Fibroblast of skin of left biceps (primary cell): ENCODE data around the gene KCTD14.
"Not testable (repeated sequence)": the region's sequence is repeated elsewhere in the genome, so short reads cannot be mapped to it uniquely, and the experiment has no call there.

Experiments
- DNase-seq, 2 experiments: peaks; one replicate each; pipeline ENCODE4 v3.0.0-alpha.2; 2013; ENCODE audit warnings: low read depth in 2 of 2

Gene KCTD14

GRCh38 chr11:78046486-78046854, 23.4 kb upstream of the KCTD14 start:
- DNase-seq = no peak

GRCh38 chr11:78045851-78046485, 22.9 kb upstream of the KCTD14 start:
- DNase-seq = peak; percentile 17 to 28

GRCh38 chr11:78044706-78045105, 21.6 kb upstream of the KCTD14 start:
- no peak for DNase-seq

- DNase-seq = no peak
Observed at GRCh38 chr11:78041843-78042440, 18.9 kb upstream of the KCTD14 start.

GRCh38 chr11:78041380-78041719, 18.3 kb upstream of the KCTD14 start:
- not testable (repeated sequence) for DNase-seq

DNA sequence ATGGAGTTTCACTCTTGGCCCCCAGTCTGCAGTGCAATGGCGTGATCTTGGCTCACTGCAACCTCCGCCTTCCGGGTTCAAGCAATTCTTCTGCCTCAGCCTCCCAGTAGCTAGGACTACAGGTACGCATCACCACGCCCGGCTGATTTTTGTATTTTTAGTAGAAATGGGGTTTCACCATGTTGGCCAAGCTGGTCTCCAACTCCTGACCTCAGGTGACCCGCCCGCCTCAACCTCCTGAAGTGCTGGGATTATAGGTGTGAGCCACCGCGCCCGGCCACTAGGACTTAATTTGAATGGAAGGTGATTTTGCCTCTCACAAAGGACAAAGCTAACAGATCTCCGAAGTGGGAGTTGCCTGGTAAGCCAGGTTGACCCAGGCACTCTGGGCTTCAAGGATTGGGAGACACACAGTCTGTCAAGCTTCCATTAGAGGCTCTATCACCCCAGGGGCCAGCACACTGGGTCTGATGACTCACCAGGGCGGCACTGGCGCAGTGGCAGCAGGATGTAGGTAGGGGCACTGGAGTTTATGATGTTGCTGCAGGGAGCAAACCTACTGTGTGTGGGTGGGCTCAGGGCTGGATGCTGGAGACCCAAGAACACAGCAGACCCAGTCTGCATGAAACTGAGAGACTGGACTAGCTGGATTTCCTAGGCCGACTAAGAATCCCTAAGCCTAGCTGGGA, 17.8 kb upstream of the KCTD14 start:
- no peak for DNase-seq

- DNase-seq = peak; percentile 57 to 63
Observed at GRCh38 chr11:78039919-78040671, 17.0 kb upstream of the KCTD14 start.

DNA sequence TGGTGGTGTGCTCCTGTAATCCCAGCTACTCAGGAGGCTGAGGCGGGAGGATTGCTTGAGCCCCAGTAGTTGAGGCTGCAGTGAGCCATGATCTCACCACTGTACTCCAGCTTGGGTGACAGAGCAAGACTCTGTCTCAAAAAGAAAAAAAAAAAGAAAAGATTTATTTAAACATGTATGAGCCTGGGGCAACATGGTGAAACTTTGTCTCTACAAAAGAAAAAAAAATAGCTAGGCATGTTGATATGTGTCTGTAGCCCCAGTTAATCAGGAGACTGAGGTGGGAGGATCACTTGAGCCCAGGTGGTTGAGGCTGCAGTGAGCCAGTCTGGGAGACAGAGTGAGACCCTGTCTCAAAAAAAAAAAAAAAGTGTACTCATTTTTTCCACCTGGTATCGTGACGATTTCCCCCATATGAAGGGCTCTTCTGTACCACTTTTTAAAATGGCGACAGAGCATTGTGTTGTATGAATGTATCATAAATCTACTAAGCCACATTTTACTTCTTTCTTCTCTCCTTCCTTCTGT, 16.4 kb upstream of the KCTD14 start:
- no peak for DNase-seq

- DNase-seq = no peak
Observed at GRCh38 chr11:78038697-78039313, 15.7 kb upstream of the KCTD14 start.

DNA sequence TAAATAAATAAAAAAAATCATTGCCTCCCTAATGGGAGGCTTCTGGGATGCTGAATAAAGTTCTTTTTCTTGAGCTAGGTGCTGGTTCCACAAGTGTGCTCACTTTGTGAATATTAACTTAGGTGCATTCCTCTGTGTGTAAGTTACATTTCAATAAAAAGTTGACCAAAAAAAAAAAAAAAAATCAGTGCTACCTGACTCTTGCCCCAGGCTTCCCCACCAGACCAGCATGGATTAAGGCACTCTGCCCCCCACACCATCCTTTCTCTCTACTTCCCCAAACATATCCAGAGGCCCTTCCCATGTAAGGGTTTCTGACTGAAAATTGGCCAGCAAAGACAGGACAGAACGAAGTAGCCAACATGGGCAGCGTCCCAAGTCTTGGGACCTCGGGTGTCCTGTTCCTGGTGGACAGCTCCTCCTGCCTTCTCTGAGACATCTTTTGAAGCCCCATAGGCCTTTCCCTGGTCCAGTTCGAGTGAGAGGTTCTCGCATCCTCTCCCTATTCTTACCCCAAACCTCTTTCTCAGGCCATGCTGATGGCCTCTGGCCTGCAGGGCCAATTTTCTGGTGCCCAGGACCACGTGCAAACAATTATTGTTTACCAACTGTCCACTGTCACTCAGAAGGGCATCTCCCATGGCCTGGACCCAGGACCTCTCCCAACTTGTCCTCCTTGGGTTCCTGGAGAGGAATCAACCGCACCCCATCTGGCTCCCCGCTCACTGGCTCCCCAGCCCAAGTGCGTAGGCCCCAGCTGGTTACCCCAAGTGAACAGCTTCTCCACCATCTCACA, 14.9 kb upstream of the KCTD14 start:
- no peak for DNase-seq

DNA sequence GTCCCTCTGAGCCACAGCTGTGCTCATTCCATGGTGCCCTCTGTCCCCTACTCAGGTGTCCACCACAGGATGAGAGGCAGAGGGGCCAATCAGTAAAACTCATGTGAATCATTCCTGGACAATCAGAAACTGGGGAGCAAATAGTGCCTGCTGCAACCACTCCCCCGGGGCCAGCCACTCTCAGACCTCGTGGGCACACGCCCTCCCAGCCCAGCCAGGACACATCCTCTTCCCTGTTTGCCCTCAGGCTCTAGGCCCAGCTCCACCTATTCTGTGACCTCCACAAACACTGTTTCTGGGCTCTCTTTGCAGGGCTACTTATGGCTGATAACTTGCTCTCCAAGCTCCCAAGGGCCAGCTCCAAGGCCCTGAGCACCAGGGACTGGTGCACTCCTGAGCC, 14.0 kb upstream of the KCTD14 start:
- DNase-seq = no peak

GRCh38 chr11:78036313-78036712, 13.2 kb upstream of the KCTD14 start:
- no peak for DNase-seq

GRCh38 chr11:78034623-78035022, 11.5 kb upstream of the KCTD14 start:
- DNase-seq = no peak

- DNase-seq = no peak
Observed at GRCh38 chr11:78033040-78033439, 10.0 kb upstream of the KCTD14 start.

DNA sequence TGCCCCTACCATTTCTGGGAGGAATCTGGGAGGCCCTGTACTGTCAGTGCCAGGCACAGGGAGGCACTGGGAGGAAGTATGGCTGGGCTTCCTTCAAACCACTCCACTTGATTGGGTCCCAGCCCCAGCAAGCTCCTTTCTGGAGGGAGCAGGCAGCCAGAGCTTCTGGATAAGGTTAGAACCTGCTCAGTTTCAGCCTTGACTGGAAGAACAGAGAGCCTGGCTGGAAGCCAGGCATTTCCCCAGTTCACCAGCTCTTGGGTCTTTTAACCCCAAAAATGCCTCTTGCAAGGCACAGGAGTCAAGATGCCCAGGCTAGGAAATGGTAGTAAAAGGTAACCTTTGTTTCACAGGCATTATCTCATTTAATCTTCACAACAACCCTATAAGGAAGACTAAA, 9.0 kb upstream of the KCTD14 start:
- no peak for DNase-seq

DNA sequence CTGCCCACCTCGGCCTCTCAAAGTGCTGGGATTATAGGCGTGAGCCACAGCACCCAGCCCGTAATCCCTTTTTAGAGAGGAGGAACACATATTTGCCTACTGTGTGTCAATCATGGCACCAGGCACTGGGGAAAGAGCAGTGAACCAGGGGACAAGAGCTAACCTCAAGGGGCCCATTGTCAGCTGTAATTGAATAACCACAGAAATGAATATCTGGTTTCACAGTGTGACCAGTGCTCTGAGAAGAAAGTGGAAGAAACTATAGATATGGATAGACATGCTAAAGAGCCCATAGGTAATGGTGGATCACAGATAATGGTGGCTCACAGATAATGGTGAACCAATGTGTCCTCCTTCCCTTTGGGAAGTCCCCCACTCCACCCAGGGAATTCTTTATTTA, 8.6 kb upstream of the KCTD14 start:
- DNase-seq = no peak

DNA sequence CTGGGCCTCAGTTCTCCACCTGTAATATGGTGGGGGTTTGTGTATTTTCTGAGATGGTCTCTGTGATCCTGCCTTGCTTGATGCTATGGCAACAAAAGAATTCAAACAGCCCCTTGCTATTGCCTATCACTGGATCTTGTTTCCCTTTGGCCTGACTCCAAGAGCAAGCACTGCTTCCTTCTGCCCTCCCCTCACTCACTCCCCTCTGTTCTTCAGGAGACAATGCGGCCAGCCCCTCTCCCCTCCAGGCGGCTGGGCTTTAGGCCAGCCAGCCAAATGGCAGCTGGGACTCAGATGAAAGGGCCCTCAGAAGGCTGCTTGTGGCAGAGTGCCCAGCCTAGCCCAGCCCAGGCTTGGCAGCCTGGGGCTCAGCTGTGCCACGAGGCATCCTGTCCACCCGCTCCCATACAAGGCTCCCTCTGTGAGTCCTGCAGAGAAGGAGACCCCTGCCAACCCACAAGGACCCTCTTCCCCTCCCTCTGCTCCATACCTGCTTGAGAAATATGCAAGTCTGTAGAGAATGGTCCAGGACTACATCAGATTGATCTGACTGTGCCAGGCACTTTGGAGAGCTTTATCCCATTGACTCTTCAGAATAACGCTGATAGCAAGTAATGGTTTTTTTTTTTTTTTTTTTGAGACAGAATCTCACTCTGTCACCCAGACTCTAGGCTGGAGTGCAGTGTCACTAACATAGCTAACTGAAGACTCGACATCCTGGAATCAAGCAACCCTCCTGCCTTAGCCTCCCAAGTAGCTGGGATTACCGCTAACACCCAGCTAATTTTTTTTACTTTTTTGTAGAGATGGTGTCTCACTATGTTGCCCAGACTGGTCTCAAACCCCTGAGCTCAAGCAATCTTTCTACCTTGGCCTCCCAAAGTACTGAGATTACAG, 7.6 kb upstream of the KCTD14 start:
- peak in 1 of 2 experiments; percentile 36 for DNase-seq

DNA sequence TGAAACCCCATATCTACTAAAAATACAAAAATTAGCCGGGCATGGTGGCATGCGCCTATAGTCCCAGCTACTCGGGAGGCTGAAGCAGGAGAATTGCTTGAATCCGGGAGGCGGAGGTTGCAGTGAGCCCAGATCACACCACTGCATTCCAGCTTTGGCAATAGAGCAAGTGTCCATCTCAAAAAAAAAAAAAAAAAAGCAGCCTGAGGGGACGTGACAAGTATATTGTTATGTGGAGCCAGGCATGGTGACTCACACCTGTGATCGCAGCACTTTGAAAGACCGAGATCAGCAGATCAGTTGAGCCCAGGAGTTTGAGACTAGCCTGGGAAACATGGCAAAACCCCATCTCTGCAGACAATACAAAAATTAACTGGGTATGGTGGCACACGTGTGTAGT, 5.3 kb upstream of the KCTD14 start:
- DNase-seq = not testable (repeated sequence)

- DNase-seq = no peak
Observed at GRCh38 chr11:78027759-78028158, 4.7 kb upstream of the KCTD14 start.

DNA sequence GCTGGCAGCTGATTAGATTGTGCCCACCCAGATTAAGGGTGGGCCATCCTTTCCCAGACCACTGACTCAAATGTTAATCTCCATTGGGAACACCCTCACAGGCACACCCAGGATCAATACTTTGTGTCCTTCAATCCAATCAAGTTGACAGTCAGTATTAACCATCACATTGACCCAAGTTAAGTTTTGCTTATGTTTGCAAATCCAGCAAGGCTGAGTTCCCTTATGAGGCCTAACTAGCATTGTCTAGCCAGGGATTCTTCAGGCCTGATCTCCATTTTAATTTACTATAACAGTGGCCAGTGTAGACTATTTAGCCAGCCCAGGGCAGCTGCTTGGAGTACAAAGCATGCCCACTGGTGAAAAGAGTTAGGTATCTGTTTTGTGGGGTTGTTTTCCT, 2.3 kb upstream of the KCTD14 start:
- DNase-seq = no peak
